Adrenal gland (tissue), 12 donors: ENCODE data around the gene CUX1. TPM values are rescaled to one million over a fixed set of nuclear protein-coding genes. Genes with fewer than 3 reads are reported as not detected.

Experiments
- DNase-seq, 7 donors: peaks; one replicate each; pipeline ENCODE4 v3.0.0-alpha.2; 2019 to 2020
- H3K27ac ChIP-seq, 5 donors: fragments of 200-600 bp; sonication (generic) in 4 of 5; 1 replicate in 3 of 5; 2 replicates in 2 of 5; pipeline versions ENCODE4 v1.5.1 to v1.8.0; 2016 to 2020; ENCODE audit warnings: mild to moderate bottlenecking in 1 of 5
- H3K27me3 ChIP-seq: fragments of 200-600 bp; 2 replicates; pipeline ENCODE4 v1.8.0; 2021
- H3K36me3 ChIP-seq, 2 donors: fragments of 200-600 bp; replicated peaks in 1 of 2; 1 replicate in 1 of 2; 2 replicates in 1 of 2; pipeline versions ENCODE4 v1.5.1 to v1.8.0; 2018 to 2022
- H3K4me1 ChIP-seq, 2 donors: fragments of 200-600 bp; replicated peaks in 1 of 2; 1 replicate in 1 of 2; 2 replicates in 1 of 2; pipeline versions ENCODE4 v1.5.1 to v1.8.0; 2018 to 2021
- H3K4me3 ChIP-seq, 4 donors: fragments of 200-600 bp; sonication (generic) in 3 of 4; one replicate each; pipeline ENCODE4 v1.5.1; 2016 to 2018
- H3K9me3 ChIP-seq, 3 donors: fragments of 200-600 bp; sonication (generic) in 1 of 3; replicated peaks in 1 of 3; 1 replicate in 2 of 3; 2 replicates in 1 of 3; pipeline versions ENCODE4 v1.5.1 to v1.8.0; 2016 to 2021
- POLR2A ChIP-seq, 2 donors: fragments of 450-650 bp; IDR thresholded peaks; one replicate each; pipeline ENCODE4 v1.6.1; 2017; ENCODE audit warnings: antibody characterized with exemption in 2 of 2, mild to moderate bottlenecking in 2 of 2, moderate library complexity in 1 of 2
- WGBS, 4 donors: extraction: QIAGEN DNeasy Blood & Tissue Kit in 2 of 4; methylation state at CpG; one replicate each; pipeline versions ENCODE4 v1.1.5 to v1.1.7; 2013 to 2017; 5-methylcytosine and 5-hydroxymethylcytosine counted together
- intact Hi-C, 2 donors: fragments of 100-400 bp; cut with DNase I; formaldehyde crosslinking; loops; one replicate each; pipeline versions ENCODE4 v1.14.1 to v1.15.0; 2022 to 2023
- polyA plus RNA-seq, 3 donors: library from polyadenylated mRNA; stranded (reverse); fragments of 200-250 nt in 2 of 3; fragments of 350-450 nt in 1 of 3; fragmentation: Illumina TruSeq in 1 of 3; extraction: RNeasy Lipid Tissue Mini Kit (QIAGEN cat#74804) in 1 of 3; gene quantifications; one replicate each; pipeline ENCODE4 v1.2.3, GENCODE V29; 2013 to 2014
- total RNA-seq, 9 donors: library from RNA; depleted of rRNA in 4 of 9; stranded (reverse); fragments of >200 nt in 4 of 9; fragments of 120-200 nt in 1 of 9; fragmentation: NEBNext Ultra II Directional in 1 of 9; extraction: Animal tissue kit (Norgen Biotek cat#: 25700) in 1 of 9; gene quantifications; one replicate each; pipeline versions ENCODE4 v1.1.0 to v1.2.4, GENCODE V29; 2013 to 2023
- TF ChIP-seq, protein P1 (sequence below), 6 experiments: fragments of 450-650 bp in 4 of 6; fragments of 200-600 bp in 2 of 6; sonication (generic) in 1 of 6; IDR thresholded peaks; 1 replicate in 5 of 6; 2 replicates in 1 of 6; pipeline versions ENCODE4 v1.5.1 to v1.8.0; 2016 to 2021; ENCODE audit warnings: antibody characterized with exemption in 6 of 6, mild to moderate bottlenecking in 2 of 6, moderate library complexity in 1 of 6
- donor health status: healthy with polysubstance abuse.
- donor health status: Bipolar disorder and iron deficiency.
- donor health status: DM: yes; HTN: yes; CAD: no.
- donor health status: DM: no; HTN: no; CAD: no.
- donor health status: DM: no; HTN: no; CAD: no.
- donor health status: DM: yes; HTN: yes; CAD: no.

CUX1 gene
- total and polyA plus RNA-seq, 12 donors = 17.2 to 72.6 (median 58.3) TPM

DNA sequence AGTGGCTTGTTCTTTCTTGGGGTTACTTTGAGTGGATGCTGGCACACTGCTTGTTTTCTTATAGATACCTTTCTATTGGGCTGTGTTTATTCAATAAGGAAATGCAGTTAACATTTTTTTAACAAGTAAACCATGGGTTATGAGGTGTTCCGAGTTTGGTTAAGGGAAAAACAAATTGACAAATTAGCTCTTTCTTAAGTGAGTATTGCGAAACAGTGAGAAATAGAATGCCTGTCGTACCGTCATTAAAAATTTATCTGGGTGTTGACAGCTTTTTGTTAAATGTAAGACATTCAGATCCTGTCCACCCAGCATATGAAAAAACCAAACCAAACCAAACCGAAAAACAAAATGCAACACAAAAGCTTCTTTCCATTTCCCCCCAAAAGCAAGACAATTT, 6.2 kb downstream of the CUX1 start:
- no peaks in the 10 kb centered on the region for H3K9me3 ChIP-seq
- TF ChIP-seq, protein P1, sequence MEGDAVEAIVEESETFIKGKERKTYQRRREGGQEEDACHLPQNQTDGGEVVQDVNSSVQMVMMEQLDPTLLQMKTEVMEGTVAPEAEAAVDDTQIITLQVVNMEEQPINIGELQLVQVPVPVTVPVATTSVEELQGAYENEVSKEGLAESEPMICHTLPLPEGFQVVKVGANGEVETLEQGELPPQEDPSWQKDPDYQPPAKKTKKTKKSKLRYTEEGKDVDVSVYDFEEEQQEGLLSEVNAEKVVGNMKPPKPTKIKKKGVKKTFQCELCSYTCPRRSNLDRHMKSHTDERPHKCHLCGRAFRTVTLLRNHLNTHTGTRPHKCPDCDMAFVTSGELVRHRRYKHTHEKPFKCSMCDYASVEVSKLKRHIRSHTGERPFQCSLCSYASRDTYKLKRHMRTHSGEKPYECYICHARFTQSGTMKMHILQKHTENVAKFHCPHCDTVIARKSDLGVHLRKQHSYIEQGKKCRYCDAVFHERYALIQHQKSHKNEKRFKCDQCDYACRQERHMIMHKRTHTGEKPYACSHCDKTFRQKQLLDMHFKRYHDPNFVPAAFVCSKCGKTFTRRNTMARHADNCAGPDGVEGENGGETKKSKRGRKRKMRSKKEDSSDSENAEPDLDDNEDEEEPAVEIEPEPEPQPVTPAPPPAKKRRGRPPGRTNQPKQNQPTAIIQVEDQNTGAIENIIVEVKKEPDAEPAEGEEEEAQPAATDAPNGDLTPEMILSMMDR (IDR thresholded peaks at IDR 0.05) = no peak
- no peak for TF ChIP-seq POLR2A (IDR thresholded peaks at IDR 0.05)
- no peaks in the 10 kb centered on the region for H3K27me3 ChIP-seq
- peaks cover 0 to 7% of the 10 kb centered on the region in 2 donors for H3K4me1 ChIP-seq
- H3K27ac ChIP-seq = no peak overlapping the region
- DNase-seq = no peak
- WGBS, 4 donors = 56 to 62% (median 57%) methylated on average over 5 of the region's 5 CpGs
- intact Hi-C loops = no loop called here
- no peak overlapping the region for H3K4me3 ChIP-seq
- no peaks in the 10 kb centered on the region for H3K36me3 ChIP-seq

DNA sequence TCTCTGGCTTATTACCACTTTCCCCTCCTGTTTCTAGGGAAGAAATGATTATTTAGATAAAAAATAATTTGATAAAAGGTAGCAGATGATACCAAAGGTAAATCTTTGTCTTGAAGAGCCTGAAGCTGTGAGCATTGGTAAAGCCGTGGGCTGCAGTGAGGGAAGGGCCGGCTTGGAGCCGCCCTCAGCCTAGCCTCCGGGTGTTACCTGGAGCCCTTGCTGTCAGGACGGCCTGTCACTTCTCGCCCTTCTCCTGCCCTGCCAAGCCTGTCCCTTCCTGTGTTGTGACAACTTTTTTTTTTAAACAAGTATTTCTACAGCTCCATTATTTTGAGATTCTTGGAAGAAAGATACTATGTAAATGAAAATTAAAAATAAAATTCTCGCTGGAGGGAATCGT, 7.0 kb downstream of the CUX1 start:
- DNase-seq = no peak

DNA sequence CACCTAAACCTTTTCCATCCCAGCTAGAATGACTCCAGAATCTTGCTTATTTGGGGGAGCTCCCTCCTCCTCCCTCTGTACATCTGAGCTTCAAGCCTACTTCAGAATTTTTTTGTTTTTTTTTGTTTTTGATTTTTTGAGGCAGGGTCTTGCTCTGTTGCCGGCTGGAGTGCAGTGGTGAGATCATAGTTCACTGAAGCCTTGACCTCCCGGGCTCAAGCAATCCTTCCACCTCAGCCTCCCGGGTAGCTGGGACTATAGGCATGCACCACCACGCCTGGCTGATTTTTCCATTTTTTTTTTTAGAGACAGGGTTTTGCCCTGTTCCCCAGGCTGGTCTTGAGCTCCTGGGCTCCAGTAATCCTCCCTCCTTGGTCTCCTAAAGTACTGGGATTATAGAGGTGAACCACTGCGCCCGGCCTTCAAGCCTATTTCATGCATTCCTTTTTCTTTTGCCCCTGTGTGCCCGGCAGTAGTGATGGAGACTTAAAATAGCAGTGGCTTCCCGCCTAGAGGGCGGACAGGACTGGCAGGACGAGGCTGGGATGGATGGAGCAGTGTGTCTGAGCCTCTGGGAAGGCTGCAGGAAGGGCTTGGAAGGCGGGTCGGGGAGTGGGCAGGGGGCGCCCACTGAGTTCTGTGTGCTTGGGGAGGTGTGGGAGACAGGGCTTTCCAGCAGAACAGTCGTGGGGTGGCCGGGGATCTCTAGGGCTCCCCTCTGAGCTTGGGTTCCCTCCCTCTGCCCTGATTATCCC, 8.8 kb downstream of the CUX1 start:
- DNase-seq = peak in 1 of 7 donors; percentile 34
- Histone ChIP-seq H3K4me3 (no peak overlapping the region), H3K27me3 (no peaks in the 10 kb centered on the region), H3K4me1 (peaks cover 0 to 7% of the 10 kb centered on the region in 2 donors), H3K9me3 (no peaks in the 10 kb centered on the region), H3K27ac (no peak overlapping the region), H3K36me3 (no peaks in the 10 kb centered on the region)
- TF ChIP-seq, protein P1 (IDR thresholded peaks at IDR 0.05) = no peak
- TF ChIP-seq POLR2A (IDR thresholded peaks at IDR 0.05) = no peak
- intact Hi-C loops = no loop called here
- WGBS, 4 donors = 78 to 86% (median 82%) methylated on average over 15 of the region's 15 CpGs

More for the DNA sequence above, 7.0 kb downstream of the CUX1 start:
- TF ChIP-seq, protein P1 (IDR thresholded peaks at IDR 0.05) = no peak
- TF ChIP-seq POLR2A (IDR thresholded peaks at IDR 0.05) = no peak
- no peak overlapping the region for H3K27ac ChIP-seq
- WGBS, 4 donors = 85 to 94% (median 91%) methylated on average over 8 of the region's 8 CpGs
- H3K4me3 ChIP-seq = no peak overlapping the region
- no peaks in the 10 kb centered on the region for H3K27me3 ChIP-seq
- peaks cover 0 to 7% of the 10 kb centered on the region in 2 donors for H3K4me1 ChIP-seq
- H3K36me3 ChIP-seq = no peaks in the 10 kb centered on the region
- H3K9me3 ChIP-seq = no peaks in the 10 kb centered on the region
- intact Hi-C loops = no loop called here

- Histone ChIP-seq H3K4me3 (no peak overlapping the region), H3K36me3 (no peaks in the 10 kb centered on the region), H3K4me1 (peaks cover 0 to 3% of the 10 kb centered on the region in 2 donors), H3K27ac (no peak overlapping the region), H3K9me3 (no peaks in the 10 kb centered on the region), H3K27me3 (no peaks in the 10 kb centered on the region)
- DNase-seq = peak in 2 of 7 donors; percentile 7 to 39
- TF ChIP-seq, protein P1 (IDR thresholded peaks at IDR 0.05) = no peak
- TF ChIP-seq POLR2A (IDR thresholded peaks at IDR 0.05) = no peak
- intact Hi-C loops = no loop called here
- 81 to 91% (median 89%) methylated on average over 10 to 11 of the region's 11 CpGs for WGBS, 4 donors
Measured at GRCh38 chr7:101828301-101829020, 11.0 kb downstream of the CUX1 start.
